ENCODE measurements around the gene MYO18A.

DNA sequence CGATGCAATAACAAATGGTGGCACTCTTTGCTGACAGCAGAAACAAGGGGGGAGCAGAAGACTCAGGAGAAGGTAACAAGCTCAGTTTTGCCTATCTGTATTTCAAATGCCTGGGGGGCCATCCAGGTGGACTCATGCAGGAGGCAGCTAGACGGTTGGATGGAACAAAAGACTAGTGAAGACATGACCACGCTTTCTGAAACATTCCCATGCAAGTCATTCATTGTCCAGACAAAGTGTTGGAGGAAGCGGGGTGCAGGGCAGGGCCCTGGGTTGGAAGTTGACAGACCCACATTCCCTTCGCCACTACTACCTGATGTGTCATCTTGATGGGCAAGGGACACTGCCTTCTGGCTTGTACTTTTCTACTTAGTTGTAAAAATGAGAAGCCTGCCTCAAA, 36.7 kb upstream of the MYO18A start:
- TF ChIP-seq, protein P1, sequence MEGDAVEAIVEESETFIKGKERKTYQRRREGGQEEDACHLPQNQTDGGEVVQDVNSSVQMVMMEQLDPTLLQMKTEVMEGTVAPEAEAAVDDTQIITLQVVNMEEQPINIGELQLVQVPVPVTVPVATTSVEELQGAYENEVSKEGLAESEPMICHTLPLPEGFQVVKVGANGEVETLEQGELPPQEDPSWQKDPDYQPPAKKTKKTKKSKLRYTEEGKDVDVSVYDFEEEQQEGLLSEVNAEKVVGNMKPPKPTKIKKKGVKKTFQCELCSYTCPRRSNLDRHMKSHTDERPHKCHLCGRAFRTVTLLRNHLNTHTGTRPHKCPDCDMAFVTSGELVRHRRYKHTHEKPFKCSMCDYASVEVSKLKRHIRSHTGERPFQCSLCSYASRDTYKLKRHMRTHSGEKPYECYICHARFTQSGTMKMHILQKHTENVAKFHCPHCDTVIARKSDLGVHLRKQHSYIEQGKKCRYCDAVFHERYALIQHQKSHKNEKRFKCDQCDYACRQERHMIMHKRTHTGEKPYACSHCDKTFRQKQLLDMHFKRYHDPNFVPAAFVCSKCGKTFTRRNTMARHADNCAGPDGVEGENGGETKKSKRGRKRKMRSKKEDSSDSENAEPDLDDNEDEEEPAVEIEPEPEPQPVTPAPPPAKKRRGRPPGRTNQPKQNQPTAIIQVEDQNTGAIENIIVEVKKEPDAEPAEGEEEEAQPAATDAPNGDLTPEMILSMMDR (optimal IDR thresholded peaks at IDR 0.05 in 1 of 3, IDR thresholded peaks at IDR 0.05 in 1 of 3, conservative IDR thresholded peaks at IDR 0.05 in 1 of 3; ENCODE audit: extremely low read depth in 1 of 3, insufficient read depth in 2 of 3, low read length in 3 of 3): no peak
- TF ChIP-seq EZH2 (IDR thresholded peaks at IDR 0.05; ENCODE audit: low read length): no peak

Data from keratinocyte (primary cell).